DND-41 (cell line): ENCODE measurements around the gene GRIK3.

ENCODE experiments used
- EZH2 ChIP-seq: IDR thresholded peaks from 3 replicates; pipeline ENCODE4 v1.6.1; 2012; ENCODE audit warnings: borderline replicate concordance, low read depth, mild to moderate bottlenecking, moderate library complexity, low read length, inconsistent platforms; ENCODE audit not compliant: severe bottlenecking
- TF ChIP-seq, protein P1 (sequence below): IDR thresholded peaks from 2 replicates; pipeline ENCODE4 v1.5.1; 2012; ENCODE audit warnings: borderline replicate concordance, low read length, moderate library complexity, mild to moderate bottlenecking; ENCODE audit not compliant: poor library complexity, severe bottlenecking; ENCODE audit errors: extremely low read depth

DNA sequence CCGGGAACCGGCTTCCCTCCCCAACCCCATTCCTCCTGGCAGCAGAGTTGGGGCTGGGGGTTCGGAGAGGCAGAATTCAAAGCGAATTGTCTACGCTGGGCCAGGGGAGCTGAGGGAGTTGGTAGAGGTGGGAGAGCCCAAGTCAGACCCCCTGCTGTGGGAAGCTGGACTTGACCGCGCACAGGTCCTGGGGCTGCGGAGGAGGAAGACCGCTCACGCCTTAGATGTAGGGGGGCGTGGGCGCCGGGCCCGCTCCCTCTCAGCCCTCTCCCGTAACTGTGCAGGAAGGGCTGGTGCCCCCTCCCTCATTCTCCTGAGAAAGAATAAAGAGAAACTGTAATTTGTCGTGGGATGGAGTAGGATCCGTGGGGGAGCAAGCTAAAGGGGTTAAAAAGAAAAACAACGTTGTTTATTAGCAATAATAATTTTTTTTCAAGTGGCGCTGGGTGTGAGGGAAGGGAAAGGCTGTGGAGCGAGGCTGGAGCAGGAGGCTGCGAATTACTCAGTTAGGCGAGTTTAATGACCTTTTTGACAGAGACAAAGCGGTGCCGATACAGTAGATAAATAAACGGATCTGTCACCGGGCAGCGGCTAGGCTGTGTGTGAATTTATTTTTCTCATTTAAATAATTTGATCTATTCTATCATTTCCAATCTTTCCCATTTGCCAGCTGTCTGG, 838 bp upstream of the GRIK3 start:
- TF ChIP-seq, protein P1, sequence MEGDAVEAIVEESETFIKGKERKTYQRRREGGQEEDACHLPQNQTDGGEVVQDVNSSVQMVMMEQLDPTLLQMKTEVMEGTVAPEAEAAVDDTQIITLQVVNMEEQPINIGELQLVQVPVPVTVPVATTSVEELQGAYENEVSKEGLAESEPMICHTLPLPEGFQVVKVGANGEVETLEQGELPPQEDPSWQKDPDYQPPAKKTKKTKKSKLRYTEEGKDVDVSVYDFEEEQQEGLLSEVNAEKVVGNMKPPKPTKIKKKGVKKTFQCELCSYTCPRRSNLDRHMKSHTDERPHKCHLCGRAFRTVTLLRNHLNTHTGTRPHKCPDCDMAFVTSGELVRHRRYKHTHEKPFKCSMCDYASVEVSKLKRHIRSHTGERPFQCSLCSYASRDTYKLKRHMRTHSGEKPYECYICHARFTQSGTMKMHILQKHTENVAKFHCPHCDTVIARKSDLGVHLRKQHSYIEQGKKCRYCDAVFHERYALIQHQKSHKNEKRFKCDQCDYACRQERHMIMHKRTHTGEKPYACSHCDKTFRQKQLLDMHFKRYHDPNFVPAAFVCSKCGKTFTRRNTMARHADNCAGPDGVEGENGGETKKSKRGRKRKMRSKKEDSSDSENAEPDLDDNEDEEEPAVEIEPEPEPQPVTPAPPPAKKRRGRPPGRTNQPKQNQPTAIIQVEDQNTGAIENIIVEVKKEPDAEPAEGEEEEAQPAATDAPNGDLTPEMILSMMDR = no peak
- no peak for TF ChIP-seq EZH2
